T-helper 1 cell treated with Interleukin-12 subunit alpha and Interleukin-12 subunit beta and Interleukin-4 antibody, amounts not matched to agents 30 μg/mL and 1 μg/mL, for 36 hours (primary cell): ENCODE data around the gene ZBTB7C.

Experiments
- H3K27ac Mint-ChIP-seq: one replicate; pipeline ENCODE4 v1.8.0; 2021; ENCODE audit warnings: mild to moderate bottlenecking, mixed read lengths
- H3K27me3 Mint-ChIP-seq: one replicate; pipeline ENCODE4 v1.8.0; 2021; ENCODE audit warnings: low read depth, mixed read lengths
- H3K36me3 Mint-ChIP-seq: one replicate; pipeline ENCODE4 v1.8.0; 2021; ENCODE audit warnings: low read depth, mixed read lengths
- H3K4me1 Mint-ChIP-seq: one replicate; pipeline ENCODE4 v1.8.0; 2021; ENCODE audit warnings: low read depth, mixed read lengths
- H3K4me3 Mint-ChIP-seq: one replicate; pipeline ENCODE4 v1.8.0; 2021; ENCODE audit warnings: mild to moderate bottlenecking, moderate library complexity, mixed read lengths
- H3K9me3 Mint-ChIP-seq: one replicate; pipeline ENCODE4 v1.8.0; 2021; ENCODE audit warnings: mixed read lengths

ZBTB7C gene

DNA sequence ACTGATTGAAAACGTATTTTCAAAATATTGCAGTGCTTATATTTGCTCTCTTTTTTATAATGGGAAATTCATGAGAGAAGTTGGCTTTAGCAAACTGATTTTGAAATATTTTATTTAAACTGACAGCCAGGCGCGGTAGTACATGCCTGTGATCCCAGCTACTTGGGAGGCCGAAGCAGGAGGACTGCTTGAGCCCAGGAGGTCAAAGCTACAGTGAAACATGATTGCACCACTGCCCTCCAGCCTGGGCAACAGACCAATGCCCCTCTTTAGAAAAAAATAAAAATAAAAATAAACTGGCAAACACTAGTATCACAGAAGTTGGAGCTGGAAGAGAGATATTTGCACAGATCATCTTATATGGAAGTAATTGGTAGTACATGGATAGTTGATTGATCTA is 20.7 kb downstream of the ZBTB7C start:
- Mint-ChIP-seq H3K9me3 (no peaks in the 10 kb centered on the region), H3K27ac (no peak overlapping the region)

DNA sequence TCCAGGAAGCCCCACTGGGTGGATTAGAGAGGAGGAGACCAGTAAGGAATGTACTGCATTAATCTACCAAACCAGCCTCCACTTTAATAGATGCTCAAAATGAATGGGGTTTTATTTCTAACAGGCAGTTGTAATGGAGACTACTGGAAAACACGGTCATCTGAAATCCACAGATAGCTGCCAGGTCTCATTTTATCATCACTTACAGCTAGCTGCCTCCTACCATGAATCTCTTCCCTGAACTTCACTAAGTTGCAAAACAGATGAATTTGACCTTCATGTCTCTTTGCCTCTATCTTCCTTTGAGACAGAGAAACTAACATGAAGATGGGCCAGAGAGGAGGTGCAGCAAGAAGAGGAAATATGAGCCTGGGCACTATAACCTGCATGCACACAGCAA is 21.9 kb downstream of the ZBTB7C start:
- Mint-ChIP-seq H3K4me1 (peaks cover 3% of the 10 kb centered on the region), H3K4me3 (no peak overlapping the region), H3K27ac (no peak overlapping the region), H3K36me3 (no peaks in the 10 kb centered on the region), H3K9me3 (no peaks in the 10 kb centered on the region), H3K27me3 (peaks cover 45% of the 10 kb centered on the region)

More for the DNA sequence above, 20.7 kb downstream of the ZBTB7C start:
- Mint-ChIP-seq H3K4me3 (no peak overlapping the region), H3K27me3 (peaks cover 54% of the 10 kb centered on the region), H3K4me1 (peaks cover 3% of the 10 kb centered on the region), H3K36me3 (no peaks in the 10 kb centered on the region)

GRCh38 chr18:48385596-48385995 is 23.6 kb downstream of the ZBTB7C start:
- Mint-ChIP-seq H3K27ac (no peak overlapping the region), H3K36me3 (no peaks in the 10 kb centered on the region), H3K4me1 (peaks cover 3% of the 10 kb centered on the region), H3K4me3 (no peak overlapping the region), H3K27me3 (peaks cover 48% of the 10 kb centered on the region), H3K9me3 (no peaks in the 10 kb centered on the region)

- no peak overlapping the region for H3K27ac Mint-ChIP-seq
- H3K27me3 Mint-ChIP-seq, result peaks cover 34% of the 10 kb centered on the region
- H3K36me3 Mint-ChIP-seq, result no peaks in the 10 kb centered on the region
- H3K4me1 Mint-ChIP-seq, result no peaks in the 10 kb centered on the region
- no peak overlapping the region for H3K4me3 Mint-ChIP-seq
- H3K9me3 Mint-ChIP-seq, result no peaks in the 10 kb centered on the region
Measured at GRCh38 chr18:48376934-48377333, 32.2 kb downstream of the ZBTB7C start.

- no peaks in the 10 kb centered on the region for H3K9me3 Mint-ChIP-seq
- H3K4me1 Mint-ChIP-seq, result no peaks in the 10 kb centered on the region
- H3K27me3 Mint-ChIP-seq, result peaks cover 29% of the 10 kb centered on the region
- H3K36me3 Mint-ChIP-seq, result no peaks in the 10 kb centered on the region
- H3K4me3 Mint-ChIP-seq, result no peak overlapping the region
- H3K27ac Mint-ChIP-seq, result no peak overlapping the region
Measured at GRCh38 chr18:48376406-48376805, 32.8 kb downstream of the ZBTB7C start.

- H3K27ac Mint-ChIP-seq, result no peak overlapping the region
- no peak overlapping the region for H3K4me3 Mint-ChIP-seq
- peaks cover 23% of the 10 kb centered on the region for H3K27me3 Mint-ChIP-seq
- H3K4me1 Mint-ChIP-seq, result no peaks in the 10 kb centered on the region
- H3K9me3 Mint-ChIP-seq, result no peaks in the 10 kb centered on the region
- H3K36me3 Mint-ChIP-seq, result no peaks in the 10 kb centered on the region
Measured at GRCh38 chr18:48375150-48375800, 33.9 kb downstream of the ZBTB7C start.

GRCh38 chr18:48374423-48375149 is 34.6 kb downstream of the ZBTB7C start:
- peaks cover 25% of the 10 kb centered on the region for H3K27me3 Mint-ChIP-seq
- H3K36me3 Mint-ChIP-seq, result no peaks in the 10 kb centered on the region
- no peaks in the 10 kb centered on the region for H3K4me1 Mint-ChIP-seq
- no peak overlapping the region for H3K27ac Mint-ChIP-seq
- no peak overlapping the region for H3K4me3 Mint-ChIP-seq
- no peaks in the 10 kb centered on the region for H3K9me3 Mint-ChIP-seq

DNA sequence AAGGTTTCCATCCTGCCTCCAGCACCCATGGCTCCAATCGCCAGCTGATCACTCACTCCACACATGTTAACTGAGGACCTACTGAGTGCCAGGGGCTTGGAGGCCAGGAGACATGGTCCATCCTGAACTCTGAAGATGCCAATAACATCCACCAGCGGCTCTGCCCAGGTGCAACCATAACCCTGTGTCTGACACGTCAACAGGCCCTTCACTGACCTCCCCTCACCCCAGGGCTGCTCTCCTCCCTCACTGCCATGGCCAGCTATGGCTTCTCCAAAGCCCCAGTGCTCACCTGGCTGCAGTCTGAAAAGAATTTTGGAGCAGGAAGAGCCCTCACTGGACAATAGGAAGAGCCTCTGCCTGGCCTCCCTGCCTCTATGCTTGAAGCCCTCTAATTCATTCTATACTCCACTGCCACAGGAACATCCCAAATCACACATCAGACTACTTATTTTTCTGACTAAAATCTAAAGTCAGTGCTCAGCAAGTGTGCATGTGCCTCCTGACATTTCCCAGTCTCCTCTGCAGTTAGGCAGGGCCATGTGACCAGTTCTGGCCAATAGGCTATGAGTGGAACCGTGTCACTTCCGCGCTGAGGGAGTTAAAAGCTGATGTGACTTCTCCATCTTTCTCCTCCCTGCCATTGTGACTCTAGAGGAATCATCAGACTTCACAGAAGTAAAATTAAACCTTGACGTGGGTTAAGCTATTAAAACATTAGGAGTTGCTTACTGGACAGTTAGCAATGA is 37.2 kb downstream of the ZBTB7C start:
- Mint-ChIP-seq H3K4me1 (no peaks in the 10 kb centered on the region), H3K27ac (no peak overlapping the region), H3K9me3 (no peaks in the 10 kb centered on the region), H3K27me3 (peaks cover 29% of the 10 kb centered on the region), H3K36me3 (no peaks in the 10 kb centered on the region), H3K4me3 (no peak overlapping the region)

- Mint-ChIP-seq H3K4me1 (no peaks in the 10 kb centered on the region), H3K4me3 (no peak overlapping the region), H3K27ac (no peak overlapping the region), H3K27me3 (peaks cover 24% of the 10 kb centered on the region), H3K36me3 (no peaks in the 10 kb centered on the region), H3K9me3 (peaks cover 10% of the 10 kb centered on the region)
Measured at GRCh38 chr18:48367557-48367956, 41.6 kb downstream of the ZBTB7C start.

GRCh38 chr18:48365965-48366364 is 43.2 kb downstream of the ZBTB7C start:
- H3K4me3 Mint-ChIP-seq, result no peak overlapping the region
- H3K4me1 Mint-ChIP-seq, result no peaks in the 10 kb centered on the region
- peaks cover 10% of the 10 kb centered on the region for H3K9me3 Mint-ChIP-seq
- H3K27me3 Mint-ChIP-seq, result peaks cover 24% of the 10 kb centered on the region
- H3K36me3 Mint-ChIP-seq, result no peaks in the 10 kb centered on the region
- H3K27ac Mint-ChIP-seq, result no peak overlapping the region

DNA sequence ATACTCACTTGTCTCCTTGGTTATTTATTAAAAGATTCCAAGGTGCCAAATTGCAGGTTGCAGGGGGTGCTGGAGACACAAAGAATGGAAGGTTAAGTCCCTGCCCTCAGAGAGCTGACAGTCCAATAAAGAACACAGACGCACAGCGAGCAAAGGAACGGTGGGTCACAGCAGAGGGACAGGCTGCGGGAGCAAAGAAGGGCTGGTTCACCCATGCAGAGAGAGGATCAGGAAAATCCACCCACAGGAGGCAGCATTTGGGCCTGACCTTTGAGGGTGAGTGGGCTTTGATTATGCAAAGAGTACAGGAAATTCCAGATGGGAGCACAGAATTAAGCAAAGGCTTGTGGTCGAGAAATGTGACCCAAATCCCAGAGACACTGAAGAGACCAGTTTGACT is 45.0 kb downstream of the ZBTB7C start:
- no peak overlapping the region for H3K27ac Mint-ChIP-seq
- H3K4me1 Mint-ChIP-seq, result no peaks in the 10 kb centered on the region
- H3K36me3 Mint-ChIP-seq, result no peaks in the 10 kb centered on the region
- H3K4me3 Mint-ChIP-seq, result no peak overlapping the region
- peaks cover 10% of the 10 kb centered on the region for H3K9me3 Mint-ChIP-seq
- peaks cover 23% of the 10 kb centered on the region for H3K27me3 Mint-ChIP-seq

DNA sequence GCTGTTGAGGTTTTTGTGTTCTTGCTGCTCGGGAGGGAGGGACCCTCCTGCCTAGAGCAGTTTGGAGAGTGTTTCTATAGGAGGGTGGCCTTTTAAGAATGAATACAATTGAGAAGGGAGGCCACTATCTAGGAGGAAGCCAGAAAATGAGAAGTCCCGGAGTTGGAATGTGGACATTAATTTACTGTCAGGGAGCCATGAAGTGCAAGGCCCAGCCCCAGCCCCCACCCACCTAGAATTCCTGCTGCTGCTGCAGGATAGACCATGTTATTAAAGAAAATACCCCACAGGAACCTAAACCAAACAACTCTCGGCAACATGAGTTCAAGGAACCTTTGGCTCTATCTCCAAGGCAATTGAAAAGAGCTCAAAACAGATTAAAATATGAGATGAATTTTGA is 46.0 kb downstream of the ZBTB7C start:
- H3K4me3 Mint-ChIP-seq, result no peak overlapping the region
- H3K9me3 Mint-ChIP-seq, result peaks cover 10% of the 10 kb centered on the region
- H3K36me3 Mint-ChIP-seq, result no peaks in the 10 kb centered on the region
- H3K4me1 Mint-ChIP-seq, result no peaks in the 10 kb centered on the region
- H3K27me3 Mint-ChIP-seq, result peaks cover 16% of the 10 kb centered on the region
- H3K27ac Mint-ChIP-seq, result no peak overlapping the region

GRCh38 chr18:48361801-48362200 is 47.4 kb downstream of the ZBTB7C start:
- Mint-ChIP-seq H3K4me1 (no peaks in the 10 kb centered on the region), H3K27ac (no peak overlapping the region), H3K9me3 (peaks cover 10% of the 10 kb centered on the region), H3K27me3 (peaks cover 12% of the 10 kb centered on the region), H3K4me3 (no peak overlapping the region), H3K36me3 (no peaks in the 10 kb centered on the region)

- Mint-ChIP-seq H3K27ac (no peak overlapping the region), H3K9me3 (peaks cover 5% of the 10 kb centered on the region), H3K36me3 (no peaks in the 10 kb centered on the region), H3K4me3 (no peak overlapping the region), H3K27me3 (peaks cover 10% of the 10 kb centered on the region), H3K4me1 (no peaks in the 10 kb centered on the region)
Measured at GRCh38 chr18:48360376-48361021, 48.7 kb downstream of the ZBTB7C start.
